CD4-positive, alpha-beta T cell treated with Interleukin-10 for 1 hour (primary cell): Measurements from ENCODE around the gene KDM4B.

Source experiments
- DNase-seq: peaks from one replicate; pipeline ENCODE4 v3.0.0-alpha.2; 2020

The KDM4B gene

GRCh38 chr19:5016781-5017180, 47.9 kb downstream of the KDM4B start:
- no peak for DNase-seq

- DNase-seq: no peak
Observed at GRCh38 chr19:5017235-5017634, 48.3 kb downstream of the KDM4B start.

DNA sequence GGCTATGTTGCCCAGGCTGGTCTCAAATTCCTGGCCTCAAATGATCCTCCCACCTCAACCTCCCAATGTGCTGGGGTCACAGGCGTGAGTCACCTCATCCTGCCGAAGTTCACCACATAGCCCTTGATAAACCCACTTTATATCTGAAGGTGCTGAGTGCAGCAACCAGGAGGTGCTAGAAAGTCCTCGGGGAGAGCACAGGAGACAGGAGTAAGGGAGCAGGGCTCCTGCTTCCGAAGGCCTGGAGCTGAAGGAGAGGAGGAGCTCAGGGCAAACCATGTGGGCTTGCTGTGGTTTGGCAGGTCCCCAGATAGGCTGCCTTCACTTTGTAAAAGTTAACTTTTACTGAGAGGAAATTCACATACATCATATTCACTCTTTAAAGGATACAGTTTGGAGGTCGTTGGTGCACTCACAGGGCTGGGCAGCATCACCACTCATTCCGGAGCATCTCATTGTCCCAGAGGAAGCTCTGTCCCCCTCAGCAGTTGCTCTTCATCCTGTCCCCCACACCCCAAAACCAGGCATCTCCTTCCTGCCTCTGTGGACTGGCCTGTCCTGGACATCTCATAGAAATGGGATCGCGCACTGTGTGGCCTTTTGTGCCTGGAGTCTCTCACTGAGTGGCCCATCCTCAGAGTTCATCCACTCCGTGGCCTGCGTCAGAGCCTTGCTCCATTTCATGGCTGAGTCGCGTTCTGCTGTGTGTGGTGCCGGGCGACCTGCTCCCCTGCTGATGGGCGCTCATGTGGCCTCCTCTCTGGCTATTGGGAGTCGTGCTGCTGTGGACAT, 49.5 kb downstream of the KDM4B start:
- no peak for DNase-seq

GRCh38 chr19:5020368-5020767, 51.5 kb downstream of the KDM4B start:
- no peak for DNase-seq

GRCh38 chr19:5021046-5021445, 52.1 kb downstream of the KDM4B start:
- no peak for DNase-seq

DNA sequence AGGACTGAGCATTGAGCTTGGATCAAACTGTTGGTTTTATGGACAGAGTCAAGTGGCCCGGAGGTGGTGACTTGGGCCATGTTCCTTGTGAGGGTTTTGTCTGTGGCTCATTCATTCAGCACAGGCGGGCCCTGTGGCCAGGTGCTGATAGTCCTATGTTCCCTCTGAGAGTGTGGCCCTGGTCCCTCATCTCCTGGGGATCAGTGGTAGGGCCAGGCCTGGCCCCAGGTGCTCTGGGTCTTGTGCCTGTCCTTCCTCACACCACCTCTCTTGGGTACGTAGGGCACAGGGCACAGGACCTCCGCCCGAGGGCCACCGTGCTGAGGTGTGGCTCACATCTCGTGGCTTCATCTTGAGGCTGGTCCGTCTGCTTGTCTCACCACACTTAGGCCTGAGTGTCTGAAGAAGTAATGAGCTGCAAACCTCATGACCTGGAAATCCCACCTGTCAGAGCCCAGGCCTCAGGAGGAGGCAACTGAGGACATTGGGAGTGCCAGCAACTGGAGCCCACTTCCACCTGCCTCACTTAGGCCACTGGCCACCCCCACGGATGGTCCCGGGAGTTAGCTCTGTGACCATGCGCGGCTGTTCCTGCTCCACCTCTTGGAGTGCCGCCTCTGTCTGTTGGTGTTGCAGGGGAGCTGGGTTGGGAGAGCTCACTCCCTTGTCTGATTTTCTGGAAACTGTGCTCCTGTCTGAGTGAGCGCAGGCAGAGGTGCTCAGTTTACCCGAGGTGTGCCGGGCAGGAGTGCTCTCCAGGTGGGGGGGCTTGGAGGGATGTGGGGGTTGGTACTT, 53.4 kb downstream of the KDM4B start:
- no peak for DNase-seq

- no peak for DNase-seq
Observed at GRCh38 chr19:5023128-5023571, 54.2 kb downstream of the KDM4B start.

- no peak for DNase-seq
Observed at GRCh38 chr19:5024282-5024681, 55.4 kb downstream of the KDM4B start.

DNA sequence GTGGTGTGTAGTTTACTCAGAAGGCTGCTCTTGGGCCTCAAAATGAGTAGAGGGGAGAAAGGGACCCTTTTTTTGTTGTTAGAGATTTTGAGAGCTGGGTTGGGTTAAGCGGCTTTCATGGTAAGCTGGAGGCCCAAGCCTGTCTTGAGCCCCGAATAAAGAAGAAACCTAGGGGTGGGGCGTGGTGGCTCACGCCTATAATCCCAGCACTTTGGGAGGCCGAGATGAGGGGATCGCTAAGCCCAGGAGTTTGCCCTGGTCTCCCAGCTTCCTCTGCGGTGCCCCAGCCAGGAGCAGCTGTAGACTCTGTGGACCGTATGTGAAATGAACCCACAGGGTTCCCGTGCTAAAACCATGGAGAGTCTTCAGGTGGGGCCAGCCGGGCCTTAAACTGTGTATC, 56.1 kb downstream of the KDM4B start:
- DNase-seq: no peak

DNA sequence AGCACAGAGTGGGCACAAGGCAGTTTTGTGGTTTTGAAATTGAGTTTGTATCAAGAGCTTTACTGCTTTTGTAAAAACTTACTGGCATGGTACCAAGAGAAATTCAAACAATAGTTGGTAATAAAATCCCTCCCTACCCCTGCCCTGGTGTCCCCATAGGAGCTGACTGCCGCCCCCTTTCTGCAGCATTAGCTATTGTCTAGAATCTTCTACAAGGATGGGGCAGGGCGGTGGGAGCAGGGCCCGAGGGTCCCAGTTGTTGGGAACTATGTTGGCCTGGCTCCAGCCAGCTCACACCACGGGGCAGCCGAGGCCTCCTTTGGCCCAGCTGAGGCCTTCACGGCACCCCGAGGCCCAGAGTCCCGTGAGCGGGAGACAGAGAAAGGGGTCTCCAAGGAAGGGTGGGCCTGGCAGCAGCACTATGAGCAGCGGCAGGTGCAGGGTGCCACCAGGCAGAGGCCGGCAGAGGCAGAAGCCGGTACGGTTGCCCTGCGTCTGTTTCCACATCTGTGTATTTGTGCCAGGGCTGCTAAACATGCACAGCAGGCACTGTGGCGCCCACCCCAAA, 57.9 kb downstream of the KDM4B start:
- DNase-seq: no peak

- DNase-seq: no peak
Observed at GRCh38 chr19:5028229-5028886, 59.4 kb downstream of the KDM4B start.

DNA sequence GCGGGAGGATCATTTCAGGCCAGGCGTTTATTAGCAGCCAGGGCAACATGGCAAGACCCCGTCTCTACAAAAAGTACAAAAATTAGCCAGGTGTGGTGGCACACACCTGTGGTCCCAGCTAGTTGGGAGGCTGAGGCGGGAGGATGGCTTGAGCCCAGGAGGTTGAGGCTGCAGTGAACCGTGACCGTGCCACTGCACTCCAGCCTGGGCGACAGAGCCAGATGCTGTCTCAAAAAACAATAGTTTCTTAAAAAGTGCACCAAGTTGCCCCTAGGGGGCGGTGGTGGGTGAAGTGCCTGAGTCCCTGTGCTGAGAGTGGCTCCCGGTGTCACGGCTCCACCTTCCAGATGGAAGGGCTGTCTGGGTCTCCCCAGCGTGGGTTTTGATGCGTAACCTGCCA, 60.7 kb downstream of the KDM4B start:
- DNase-seq: peak; percentile 65

DNA sequence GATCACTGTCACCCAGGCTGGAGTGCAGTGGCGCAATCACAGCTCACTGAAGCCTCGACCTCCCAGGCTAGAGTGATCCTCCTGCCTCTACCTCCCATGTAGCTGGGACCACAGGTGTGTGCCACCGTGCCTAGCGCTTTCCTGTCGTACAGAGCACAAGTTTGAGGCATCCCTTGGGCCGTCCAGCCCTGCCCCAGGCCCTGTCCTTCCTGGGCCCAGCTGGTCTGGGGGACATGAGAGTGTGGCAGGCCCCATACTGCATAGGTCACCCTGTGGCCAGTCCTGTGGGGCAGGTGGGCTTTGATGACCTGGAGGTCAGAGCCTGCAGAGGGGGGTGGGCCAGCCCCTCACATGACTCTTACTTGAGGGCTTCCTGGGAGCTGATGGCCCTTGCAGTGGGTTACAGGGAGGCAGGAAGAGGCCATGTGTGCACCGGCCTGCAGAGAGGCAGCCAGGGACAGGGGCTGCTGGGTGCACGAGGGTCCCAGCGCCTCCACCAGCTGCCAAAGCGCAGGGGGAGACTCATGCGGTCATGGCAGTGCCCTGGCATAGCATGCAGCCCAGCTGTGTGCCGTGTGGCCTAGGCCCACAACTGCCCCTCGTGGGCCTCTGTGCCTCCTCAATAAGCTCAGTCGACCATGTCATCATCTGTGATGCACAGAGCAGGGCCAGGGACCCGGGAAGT, 61.4 kb downstream of the KDM4B start:
- no peak for DNase-seq

DNA sequence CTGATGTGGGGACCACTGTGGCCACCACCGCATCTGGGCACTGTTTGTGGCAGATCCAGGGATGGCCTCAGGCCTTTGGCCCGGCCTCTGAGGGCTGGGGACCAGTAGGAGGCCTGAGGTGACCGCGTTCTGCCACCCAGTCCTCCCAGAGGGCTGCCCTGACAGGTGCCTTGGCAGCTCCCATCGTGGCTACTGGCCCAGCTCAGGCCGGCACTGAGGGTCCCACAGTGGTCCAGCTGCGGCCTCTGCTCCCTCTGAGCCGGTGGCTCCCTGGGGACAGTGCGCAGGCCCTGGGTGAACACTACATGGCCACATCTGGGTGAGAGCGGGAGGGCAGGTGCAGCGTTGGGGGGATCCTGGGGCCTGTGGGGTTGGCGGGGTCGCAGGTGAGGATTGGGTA, 61.9 kb downstream of the KDM4B start:
- no peak for DNase-seq

GRCh38 chr19:5031231-5032100, 62.6 kb downstream of the KDM4B start:
- peak; percentile 81 for DNase-seq

GRCh38 chr19:5032101-5032967, 63.4 kb downstream of the KDM4B start:
- no peak for DNase-seq

GRCh38 chr19:5035105-5035761, 66.3 kb downstream of the KDM4B start:
- DNase-seq: no peak

GRCh38 chr19:5035793-5036697, 67.1 kb downstream of the KDM4B start:
- no peak for DNase-seq
